T-helper 1 cell treated with Interleukin-12 subunit alpha and Interleukin-12 subunit beta and Interleukin-4 antibody, amounts not matched to agents 30 μg/mL and 1 μg/mL, for 36 hours (primary cell): Measurements from ENCODE around the gene ATG4B.

ENCODE experiments used
- H3K27ac Mint-ChIP-seq: one replicate; pipeline ENCODE4 v1.8.0; 2021; ENCODE audit warnings: mild to moderate bottlenecking, mixed read lengths
- H3K27me3 Mint-ChIP-seq: one replicate; pipeline ENCODE4 v1.8.0; 2021; ENCODE audit warnings: low read depth, mixed read lengths
- H3K36me3 Mint-ChIP-seq: one replicate; pipeline ENCODE4 v1.8.0; 2021; ENCODE audit warnings: low read depth, mixed read lengths
- H3K4me1 Mint-ChIP-seq: one replicate; pipeline ENCODE4 v1.8.0; 2021; ENCODE audit warnings: low read depth, mixed read lengths
- H3K4me3 Mint-ChIP-seq: one replicate; pipeline ENCODE4 v1.8.0; 2021; ENCODE audit warnings: mild to moderate bottlenecking, moderate library complexity, mixed read lengths
- H3K9me3 Mint-ChIP-seq: one replicate; pipeline ENCODE4 v1.8.0; 2021; ENCODE audit warnings: mixed read lengths

The ATG4B gene

DNA sequence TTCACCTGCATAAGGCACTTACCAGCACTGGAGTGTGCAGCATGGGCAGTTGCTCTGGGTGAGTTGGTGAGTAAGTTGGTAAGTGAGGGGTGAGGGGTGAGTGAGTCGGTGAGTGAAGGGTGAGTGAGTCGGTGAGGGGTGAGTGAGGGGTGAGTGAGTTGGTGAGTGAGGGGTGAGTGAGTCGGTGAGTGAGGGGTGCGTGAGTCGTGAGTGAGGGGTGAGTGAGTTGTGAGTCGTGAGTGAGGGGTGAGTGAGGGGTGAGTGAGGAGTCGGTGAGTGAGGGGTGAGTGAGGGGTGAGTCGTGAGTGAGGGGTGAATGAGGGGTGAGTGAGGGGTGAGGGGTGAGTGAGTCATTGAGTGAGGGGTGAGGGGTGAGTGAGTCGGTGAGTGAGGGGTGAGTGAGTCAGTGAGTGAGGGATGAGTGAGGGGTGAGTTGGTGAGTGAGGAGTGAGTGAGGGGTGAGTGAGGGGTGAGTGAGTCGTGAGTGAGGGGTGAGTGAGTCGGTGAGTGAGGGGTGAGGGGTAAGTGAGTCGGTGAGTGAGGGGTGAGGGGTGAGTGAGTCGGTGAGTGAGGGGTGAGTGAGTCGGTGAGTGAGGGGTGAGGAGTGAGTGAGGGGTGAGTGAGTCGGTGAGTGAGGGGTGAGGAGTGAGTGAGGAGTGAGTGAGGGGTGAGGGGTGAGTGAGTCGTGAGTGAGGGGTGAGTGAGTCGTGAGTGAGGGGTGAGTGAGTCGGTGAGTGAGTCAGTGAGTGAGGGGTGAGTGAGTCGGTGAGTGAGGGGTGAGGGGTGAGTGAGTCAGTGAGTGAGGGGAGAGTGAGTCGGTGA lies 17.7 kb upstream of the ATG4B start:
- peaks cover 24% of the 10 kb centered on the region for H3K4me1 Mint-ChIP-seq
- peak overlapping the region; percentile 80 for H3K27ac Mint-ChIP-seq
- H3K27me3 Mint-ChIP-seq: no peaks in the 10 kb centered on the region
- no peaks in the 10 kb centered on the region for H3K9me3 Mint-ChIP-seq
- peaks cover 10% of the 10 kb centered on the region for H3K36me3 Mint-ChIP-seq
- no peak overlapping the region for H3K4me3 Mint-ChIP-seq

DNA sequence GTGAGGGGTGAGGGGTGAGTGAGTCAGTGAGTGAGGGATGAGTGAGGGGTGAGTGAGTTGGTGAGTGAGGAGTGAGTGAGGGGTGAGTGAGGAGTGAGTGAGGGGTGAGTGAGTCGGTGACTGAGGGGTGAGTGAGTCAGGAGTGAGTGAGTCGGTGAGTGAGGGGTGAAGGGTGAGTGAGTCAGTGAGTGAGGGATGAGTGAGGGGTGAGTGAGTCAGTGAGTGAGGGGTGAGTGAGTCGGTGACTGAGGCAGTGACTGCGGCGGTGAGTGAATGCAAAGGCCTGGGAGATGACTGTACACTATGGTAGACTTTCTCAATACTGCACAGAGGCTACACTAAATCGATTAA lies 17.1 kb upstream of the ATG4B start:
- Mint-ChIP-seq H3K27ac (peak overlapping the region; percentile 54), H3K27me3 (no peaks in the 10 kb centered on the region), H3K9me3 (no peaks in the 10 kb centered on the region), H3K4me1 (peaks cover 24% of the 10 kb centered on the region), H3K4me3 (no peak overlapping the region), H3K36me3 (peaks cover 10% of the 10 kb centered on the region)

DNA sequence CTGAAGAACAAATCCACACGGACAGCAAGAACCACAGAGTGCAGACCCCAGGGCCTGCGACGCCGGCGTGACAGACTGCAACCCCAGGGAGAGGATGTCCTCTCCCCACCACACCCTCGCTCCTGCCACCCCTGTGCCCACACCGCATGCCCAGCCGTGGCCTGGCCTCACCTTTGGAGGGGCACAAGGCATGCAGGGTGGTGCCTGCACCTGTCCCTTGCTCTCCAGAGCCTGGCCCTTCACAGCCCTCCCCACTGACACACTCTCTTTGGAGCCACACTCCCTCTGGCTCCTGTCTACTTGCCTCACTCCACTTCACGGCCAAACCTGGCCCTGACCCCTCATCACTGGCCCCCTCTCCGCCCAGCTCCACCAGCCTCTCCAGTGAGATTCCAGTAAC lies 9.8 kb upstream of the ATG4B start:
- H3K27me3 Mint-ChIP-seq: no peaks in the 10 kb centered on the region
- peaks cover 1% of the 10 kb centered on the region for H3K4me1 Mint-ChIP-seq
- H3K36me3 Mint-ChIP-seq: peaks cover 4% of the 10 kb centered on the region
- no peaks in the 10 kb centered on the region for H3K9me3 Mint-ChIP-seq
- H3K27ac Mint-ChIP-seq: no peak overlapping the region
- H3K4me3 Mint-ChIP-seq: no peak overlapping the region

DNA sequence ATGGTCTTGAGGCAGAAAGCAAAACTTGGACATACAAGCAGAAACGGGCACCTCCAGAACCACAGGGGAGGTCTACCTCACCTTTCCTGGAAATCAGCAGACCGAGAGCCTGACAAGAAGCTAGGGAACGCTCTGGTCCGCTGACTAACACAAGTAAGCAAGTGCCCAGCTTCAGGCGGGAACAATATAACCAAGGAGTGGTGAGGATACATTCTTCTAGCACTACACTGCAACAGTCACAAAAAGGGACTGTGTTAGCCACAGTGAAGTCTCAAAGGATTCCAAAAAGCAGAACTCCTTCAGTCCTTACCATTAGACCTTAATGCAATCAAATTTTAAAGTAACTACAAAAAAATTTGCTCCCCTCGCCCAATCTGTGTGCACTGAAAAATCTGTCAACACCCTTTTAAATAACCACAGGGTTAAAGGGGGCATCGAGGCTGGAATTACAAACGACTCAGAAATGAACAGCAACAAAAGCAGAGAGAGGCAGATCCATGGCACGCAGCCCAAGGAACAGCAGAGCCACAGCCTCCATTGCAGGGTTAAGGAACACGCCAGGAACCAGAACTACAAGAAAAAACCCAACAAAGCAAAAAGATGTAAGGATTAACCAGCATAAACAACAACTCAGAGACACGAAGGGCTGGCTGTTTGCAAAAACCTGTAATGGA lies 7.6 kb upstream of the ATG4B start:
- H3K4me3 Mint-ChIP-seq: no peak overlapping the region
- H3K27ac Mint-ChIP-seq: no peak overlapping the region
- peaks cover 5% of the 10 kb centered on the region for H3K36me3 Mint-ChIP-seq
- H3K9me3 Mint-ChIP-seq: no peaks in the 10 kb centered on the region
- H3K27me3 Mint-ChIP-seq: no peaks in the 10 kb centered on the region
- H3K4me1 Mint-ChIP-seq: peaks cover 1% of the 10 kb centered on the region

DNA sequence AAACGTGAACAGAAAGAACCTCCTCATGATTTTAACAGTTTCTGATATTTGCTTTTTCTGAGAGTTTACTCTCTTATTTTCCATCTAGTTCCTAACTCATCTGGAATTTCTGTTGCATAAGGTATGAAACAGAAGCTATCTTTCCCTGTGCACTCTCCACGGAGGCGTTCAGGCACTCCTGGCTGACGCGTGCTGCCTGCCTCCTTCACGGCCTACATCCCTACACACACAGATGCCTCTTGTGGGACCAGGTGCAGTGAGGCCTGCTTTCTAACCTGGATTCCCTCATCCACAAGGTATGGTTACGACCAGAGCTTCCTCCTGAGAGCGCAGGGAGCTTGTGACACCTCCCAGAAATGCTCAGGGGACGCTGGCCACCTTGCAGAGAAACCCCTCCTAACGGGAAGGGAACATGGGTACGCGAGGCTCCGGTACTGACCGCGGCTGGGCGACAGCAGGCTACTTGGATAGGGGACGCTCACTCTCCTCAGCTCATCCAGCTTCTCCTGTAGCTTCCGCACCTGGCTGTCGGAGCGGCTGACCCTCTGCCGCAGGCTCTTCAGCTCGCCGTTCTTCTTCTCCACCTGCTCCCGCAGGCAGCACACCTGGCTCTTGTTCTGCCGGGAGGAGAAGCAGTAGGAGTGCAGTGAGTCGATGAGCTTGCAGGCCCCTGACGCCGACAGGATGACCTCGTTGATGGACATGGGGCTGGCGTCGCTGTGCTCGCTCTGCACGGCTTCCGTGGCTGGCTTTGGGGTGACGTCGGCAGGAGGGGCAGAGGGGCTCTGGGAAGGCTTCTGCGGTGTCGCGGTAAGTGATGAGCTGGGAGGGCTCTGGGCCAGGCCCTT lies 4.8 kb upstream of the ATG4B start:
- H3K27ac Mint-ChIP-seq: no peak overlapping the region

DNA sequence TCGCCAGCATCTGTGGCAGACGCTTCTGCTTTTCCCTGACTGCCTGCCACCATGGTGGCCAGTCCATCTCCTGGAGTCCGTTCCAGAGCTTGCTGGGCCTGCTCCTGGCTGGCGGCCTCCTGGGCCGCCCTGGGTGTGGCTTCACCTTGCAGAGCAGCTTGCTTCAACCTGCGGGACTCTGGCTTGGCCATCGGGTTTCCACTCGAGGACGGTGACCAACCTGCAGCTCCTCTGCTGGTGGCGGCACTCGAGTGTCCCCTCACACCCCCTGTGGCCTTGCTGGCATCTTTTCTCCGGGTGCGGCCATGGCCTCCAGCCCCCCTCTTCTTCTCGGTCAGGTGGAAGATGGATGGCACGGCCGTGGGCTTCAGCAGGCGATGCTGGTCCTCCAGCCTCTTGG lies 3.9 kb upstream of the ATG4B start:
- Mint-ChIP-seq H3K36me3 (peaks cover 5% of the 10 kb centered on the region), H3K27me3 (no peaks in the 10 kb centered on the region), H3K9me3 (no peaks in the 10 kb centered on the region), H3K4me1 (peaks cover 13% of the 10 kb centered on the region), H3K4me3 (no peak overlapping the region), H3K27ac (no peak overlapping the region)

More for the DNA sequence above, 4.8 kb upstream of the ATG4B start:
- Mint-ChIP-seq H3K4me3 (no peak overlapping the region), H3K36me3 (peaks cover 5% of the 10 kb centered on the region), H3K9me3 (no peaks in the 10 kb centered on the region), H3K4me1 (peaks cover 7% of the 10 kb centered on the region), H3K27me3 (no peaks in the 10 kb centered on the region)

DNA sequence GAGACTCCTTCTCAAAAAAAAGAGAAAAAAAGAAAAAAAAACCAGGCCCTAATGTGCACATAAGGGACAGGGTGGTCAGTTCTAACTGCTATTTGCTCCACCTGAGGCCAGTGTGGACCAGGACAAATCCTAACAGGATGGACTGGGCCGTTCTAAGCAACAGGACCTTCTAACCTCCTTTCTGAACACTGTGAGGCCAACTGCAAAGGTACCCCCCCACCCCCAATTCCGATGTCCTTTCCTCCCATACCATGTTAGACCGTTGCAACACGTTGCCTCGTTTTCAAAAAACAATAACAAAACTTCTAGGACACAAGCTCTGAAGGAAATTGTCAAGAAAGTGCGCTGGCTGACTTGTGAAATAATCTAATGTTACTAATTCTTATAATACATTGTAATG lies 1.7 kb upstream of the ATG4B start:
- Mint-ChIP-seq H3K36me3 (peaks cover 20% of the 10 kb centered on the region), H3K4me1 (peaks cover 27% of the 10 kb centered on the region), H3K27ac (no peak overlapping the region)

DNA sequence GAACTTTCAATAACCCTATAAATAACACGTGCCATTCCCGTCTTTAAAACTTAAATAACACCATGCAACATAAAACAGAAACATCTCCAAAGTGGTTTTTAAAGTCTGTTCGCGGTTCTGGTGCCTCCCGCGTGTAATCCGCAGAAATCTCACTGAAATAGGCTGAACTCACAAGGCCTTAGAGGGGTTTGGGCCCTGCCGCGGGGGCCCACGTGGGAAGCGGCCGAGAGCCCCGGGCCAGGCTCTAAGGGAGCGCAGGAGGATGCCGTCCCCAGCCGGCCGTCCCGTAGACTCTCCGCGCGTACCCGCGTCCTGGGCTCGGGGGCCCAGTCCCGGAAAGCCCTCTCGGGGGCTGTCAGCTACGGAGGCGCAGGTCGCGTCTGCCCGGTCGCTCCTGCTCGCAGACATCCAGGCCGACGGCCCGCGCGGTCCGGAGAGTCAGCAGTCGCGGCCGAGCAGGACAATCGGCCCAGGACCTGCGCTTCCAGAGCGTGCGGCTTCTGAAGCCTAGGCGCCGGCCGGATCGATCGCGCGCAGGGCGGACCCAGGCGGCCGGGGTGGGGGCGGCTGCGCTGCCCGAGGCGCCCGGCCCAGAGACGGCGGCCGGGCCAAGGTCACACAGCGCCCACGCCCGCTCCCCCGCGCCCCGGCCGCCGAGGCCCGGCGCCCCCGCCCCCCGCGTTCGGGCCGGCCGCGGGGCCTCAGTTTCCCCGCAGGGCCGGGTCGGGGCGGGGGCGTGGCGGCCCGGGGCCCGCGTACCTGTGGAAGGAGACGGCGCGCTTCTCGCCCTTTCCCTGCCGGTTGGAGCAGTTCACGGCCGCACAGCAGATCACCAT lies 1.1 kb upstream of the ATG4B start:
- H3K4me3 Mint-ChIP-seq: peak overlapping the region; percentile 76
- peaks cover 3% of the 10 kb centered on the region for H3K9me3 Mint-ChIP-seq
- H3K27me3 Mint-ChIP-seq: no peaks in the 10 kb centered on the region
- H3K36me3 Mint-ChIP-seq: peaks cover 20% of the 10 kb centered on the region
- peaks cover 29% of the 10 kb centered on the region for H3K4me1 Mint-ChIP-seq
- peak overlapping the region; percentile 57 for H3K27ac Mint-ChIP-seq

More for the DNA sequence above, 1.7 kb upstream of the ATG4B start:
- H3K9me3 Mint-ChIP-seq: peaks cover 3% of the 10 kb centered on the region
- peak overlapping the region; percentile 76 for H3K4me3 Mint-ChIP-seq
- no peaks in the 10 kb centered on the region for H3K27me3 Mint-ChIP-seq

DNA sequence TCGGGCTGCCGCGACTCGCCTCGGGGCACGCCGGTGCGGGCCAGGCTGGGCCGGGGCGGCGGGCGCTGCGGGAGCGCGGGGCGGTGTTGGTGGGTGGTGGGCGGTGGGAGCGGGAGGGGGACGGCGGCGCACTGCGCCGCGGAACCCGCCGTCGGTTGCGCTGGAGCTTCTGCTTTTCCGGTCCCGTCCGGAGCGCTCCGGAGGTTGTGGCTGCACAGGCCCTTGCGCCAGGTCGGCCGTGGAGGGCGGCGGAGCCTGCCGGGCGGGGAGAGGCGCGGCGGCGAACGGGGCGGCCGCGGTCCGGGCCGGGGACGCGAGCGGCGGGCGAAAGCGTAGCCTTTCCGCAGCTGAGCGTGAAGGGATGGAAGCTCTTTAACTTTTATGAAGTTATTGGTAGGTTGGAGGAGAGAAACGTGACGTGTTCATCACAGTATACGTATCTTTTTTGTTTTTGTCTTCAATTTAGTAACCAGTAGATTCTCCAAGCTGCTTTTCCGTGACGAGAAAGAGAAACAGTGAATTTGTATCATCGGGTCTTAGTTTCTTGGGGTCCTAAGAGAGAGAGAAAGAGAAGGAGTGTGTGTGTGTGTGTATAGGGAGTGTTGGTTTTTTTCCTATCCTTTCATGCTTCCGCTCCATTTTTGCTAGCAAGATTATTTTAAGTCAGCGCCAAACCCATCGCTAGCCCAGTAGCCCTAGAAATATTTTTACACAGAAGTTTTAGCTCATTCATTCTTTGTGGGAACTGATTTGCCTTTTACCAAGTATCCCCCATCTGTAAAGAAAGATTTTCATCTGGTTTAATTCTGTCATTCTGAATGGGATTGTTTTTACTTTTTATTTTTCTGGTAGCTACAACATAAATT lies 535 bp downstream of the ATG4B start:
- peak overlapping the region; percentile 95 for H3K4me3 Mint-ChIP-seq
- H3K27me3 Mint-ChIP-seq: no peaks in the 10 kb centered on the region
- H3K27ac Mint-ChIP-seq: peak overlapping the region; percentile 91
- peaks cover 3% of the 10 kb centered on the region for H3K9me3 Mint-ChIP-seq
- H3K36me3 Mint-ChIP-seq: peaks cover 16% of the 10 kb centered on the region
- H3K4me1 Mint-ChIP-seq: peaks cover 31% of the 10 kb centered on the region

DNA sequence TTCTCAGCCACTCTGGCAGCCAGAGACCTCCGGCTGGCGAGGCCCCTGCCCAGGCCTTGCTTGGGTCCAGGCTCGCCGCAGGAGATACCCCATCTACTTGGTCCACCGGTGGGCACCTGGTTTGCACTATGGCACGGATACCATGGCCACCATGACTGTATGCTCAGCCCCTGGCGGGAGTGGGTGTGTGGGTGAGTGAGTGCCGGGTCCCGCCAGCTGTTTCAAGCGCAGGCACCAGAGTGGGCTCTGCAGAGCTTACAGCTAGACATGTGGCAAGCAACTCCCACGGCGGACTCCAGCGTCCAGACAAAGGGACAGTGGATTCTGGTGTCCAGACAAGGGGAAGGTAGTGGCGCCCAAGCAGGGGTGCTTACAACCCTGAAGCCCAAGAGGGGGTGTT lies 1.4 kb downstream of the ATG4B start:
- Mint-ChIP-seq H3K27ac (peak overlapping the region; percentile 91), H3K36me3 (peaks cover 16% of the 10 kb centered on the region), H3K4me3 (peak overlapping the region; percentile 95), H3K9me3 (peaks cover 3% of the 10 kb centered on the region), H3K27me3 (no peaks in the 10 kb centered on the region), H3K4me1 (peaks cover 31% of the 10 kb centered on the region)

DNA sequence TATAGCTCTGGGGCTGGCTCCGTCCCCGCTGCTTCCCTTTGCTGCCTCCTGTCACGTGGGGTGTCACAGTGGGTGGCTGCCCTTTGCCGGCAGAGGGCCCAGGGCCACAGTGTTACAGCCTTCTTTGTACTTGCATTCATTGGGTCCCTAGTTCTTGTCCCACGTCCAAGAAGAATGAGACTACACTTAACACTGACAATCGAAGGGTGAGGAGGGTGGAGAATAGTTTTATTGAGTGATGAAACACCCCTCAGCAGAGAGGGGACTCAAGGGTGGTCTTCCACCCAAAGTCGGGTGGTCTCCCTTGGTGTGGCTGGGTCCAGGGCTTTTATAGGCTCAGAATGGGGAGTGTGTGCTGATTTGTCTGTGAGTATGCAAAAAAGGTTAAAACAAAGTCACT lies 1.9 kb downstream of the ATG4B start:
- no peak overlapping the region for H3K27ac Mint-ChIP-seq
- H3K4me1 Mint-ChIP-seq: peaks cover 31% of the 10 kb centered on the region
- no peaks in the 10 kb centered on the region for H3K27me3 Mint-ChIP-seq
- H3K4me3 Mint-ChIP-seq: no peak overlapping the region
- H3K36me3 Mint-ChIP-seq: peaks cover 14% of the 10 kb centered on the region
- peaks cover 3% of the 10 kb centered on the region for H3K9me3 Mint-ChIP-seq

DNA sequence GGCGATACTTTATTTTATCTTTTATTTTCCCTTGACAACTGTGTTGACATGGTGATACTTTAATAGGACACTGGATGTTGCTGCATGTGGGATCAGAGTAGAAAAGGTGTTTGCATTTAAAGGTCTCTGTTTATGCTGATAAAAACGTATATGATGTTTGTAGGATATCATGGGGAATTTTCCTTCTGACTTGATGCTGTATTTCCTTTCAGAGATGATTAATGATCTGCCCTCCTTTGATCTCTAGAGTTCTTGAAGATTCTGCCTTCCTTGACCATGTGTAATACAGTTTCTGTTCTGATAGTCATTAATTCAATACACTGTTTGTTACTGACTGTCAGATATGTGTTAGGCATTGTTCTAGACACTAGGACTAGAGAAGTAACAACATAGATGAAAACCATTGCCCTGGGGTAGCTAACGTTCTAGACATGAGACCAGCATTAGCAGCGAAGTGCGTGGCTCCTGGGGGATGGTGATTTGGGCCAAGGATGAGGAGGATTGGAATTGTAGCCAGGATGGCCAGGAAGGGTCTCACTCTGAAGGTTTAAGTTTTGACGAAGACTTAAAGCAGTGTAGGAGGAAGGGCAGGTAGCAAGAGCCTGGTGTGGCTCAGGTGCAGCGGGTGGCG lies 2.8 kb downstream of the ATG4B start:
- Mint-ChIP-seq H3K27ac (no peak overlapping the region), H3K36me3 (peaks cover 16% of the 10 kb centered on the region), H3K9me3 (peaks cover 3% of the 10 kb centered on the region), H3K4me1 (peaks cover 31% of the 10 kb centered on the region), H3K27me3 (no peaks in the 10 kb centered on the region), H3K4me3 (no peak overlapping the region)

DNA sequence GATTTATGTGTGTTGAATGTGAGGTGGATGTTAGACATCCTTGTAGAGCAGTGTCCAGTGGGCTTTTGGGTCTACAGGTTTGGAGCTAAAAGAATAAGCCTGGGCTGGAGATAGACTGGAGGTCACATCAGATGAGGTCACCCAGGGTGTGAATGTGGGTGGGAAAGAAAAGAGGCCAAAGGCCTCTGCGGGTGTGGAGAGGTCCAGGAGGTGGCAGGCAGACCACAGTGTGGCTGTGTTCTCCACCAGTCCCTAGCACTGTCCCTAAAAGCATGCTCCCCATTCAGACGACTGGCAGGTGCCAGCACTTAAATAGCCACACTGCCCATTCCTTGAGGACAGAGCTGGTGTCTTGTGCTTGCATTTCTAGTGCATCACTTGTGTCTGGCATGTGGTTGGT lies 4.1 kb downstream of the ATG4B start:
- H3K27ac Mint-ChIP-seq: no peak overlapping the region
- H3K4me1 Mint-ChIP-seq: peaks cover 26% of the 10 kb centered on the region
- H3K9me3 Mint-ChIP-seq: peaks cover 3% of the 10 kb centered on the region
- no peaks in the 10 kb centered on the region for H3K27me3 Mint-ChIP-seq
- no peak overlapping the region for H3K4me3 Mint-ChIP-seq
- peaks cover 17% of the 10 kb centered on the region for H3K36me3 Mint-ChIP-seq
